GM12865 (cell line): ENCODE measurements around the gene EGFL7.

ENCODE experiments used
- DNase-seq: peaks from one replicate; pipeline ENCODE4 v3.0.0; 2010; ENCODE audit warnings: low read depth
- H3K4me3 ChIP-seq: 2 replicates; pipeline ENCODE4 v1.5.1; 2011; ENCODE audit warnings: mild to moderate bottlenecking, low read depth, low read length, control low read depth
- CTCF ChIP-seq: IDR thresholded peaks from 2 replicates; pipeline ENCODE4 v1.5.1; 2011; ENCODE audit warnings: low read length, control low read depth, low read depth, inconsistent platforms; ENCODE audit not compliant: insufficient read depth; ENCODE audit errors: missing control alignments

Gene EGFL7

DNA sequence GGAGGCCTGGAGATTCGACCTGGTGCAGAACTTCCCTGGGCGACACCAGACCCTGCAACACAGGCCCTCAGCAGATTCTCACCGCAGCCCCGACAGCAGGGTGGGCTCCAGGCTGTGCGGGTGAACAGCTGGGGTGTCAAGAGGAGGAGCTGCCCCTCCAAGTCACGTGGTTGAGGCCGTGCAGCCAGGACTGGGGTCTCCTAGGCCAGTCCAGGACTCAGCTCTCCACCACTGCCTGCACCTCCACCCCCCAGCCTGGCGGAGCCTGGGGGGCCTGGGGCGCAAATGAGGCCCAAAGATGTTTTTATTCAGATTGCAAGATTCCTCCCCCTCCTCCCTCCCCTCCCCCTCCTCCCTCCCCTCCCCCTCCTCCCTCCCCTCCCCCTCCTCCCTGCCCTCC is 33.8 kb downstream of the EGFL7 start:
- H3K4me3 ChIP-seq = no peak overlapping the region
- TF ChIP-seq CTCF = no peak
- no peak for DNase-seq

DNA sequence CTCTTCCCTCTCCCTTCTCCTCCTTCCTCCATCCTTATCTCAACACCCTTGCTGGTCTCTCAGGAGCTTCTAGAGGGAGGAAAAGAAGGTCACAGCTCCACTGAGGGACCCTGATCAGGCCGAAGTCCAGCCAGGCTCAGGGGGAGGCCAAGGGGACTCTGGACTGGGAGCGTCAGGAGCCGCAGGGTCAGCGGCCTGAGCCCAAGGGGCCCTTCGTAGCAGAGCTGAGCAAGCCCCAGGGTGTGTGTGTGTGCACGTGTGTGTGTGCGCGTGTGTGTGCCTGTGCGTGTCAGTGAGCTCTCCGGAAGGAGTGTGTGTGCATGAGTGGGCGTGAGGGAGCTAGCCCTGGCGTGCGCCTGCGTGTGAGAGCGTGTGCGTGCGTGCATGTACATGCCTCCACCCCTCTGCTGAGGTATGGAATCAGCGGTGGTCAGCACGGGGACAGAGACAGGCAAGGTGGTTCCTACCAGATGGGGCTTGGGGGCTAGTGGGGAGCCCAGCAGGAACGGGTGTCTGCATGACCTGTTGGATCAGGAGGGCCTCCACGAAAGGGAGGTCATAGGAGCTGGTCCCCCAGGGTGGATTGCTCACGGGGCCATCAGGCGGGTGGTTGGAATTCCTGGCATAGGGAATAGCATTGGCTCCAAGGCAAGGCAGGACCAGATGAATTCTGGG is 34.6 kb downstream of the EGFL7 start:
- no peak for DNase-seq
- H3K4me3 ChIP-seq = no peak overlapping the region
- no peak for TF ChIP-seq CTCF

- TF ChIP-seq CTCF = no peak
- no peak for DNase-seq
- H3K4me3 ChIP-seq = no peak overlapping the region
These were observed 35.3 kb downstream of the EGFL7 start for GRCh38 chr9:136697821-136698526.

DNA sequence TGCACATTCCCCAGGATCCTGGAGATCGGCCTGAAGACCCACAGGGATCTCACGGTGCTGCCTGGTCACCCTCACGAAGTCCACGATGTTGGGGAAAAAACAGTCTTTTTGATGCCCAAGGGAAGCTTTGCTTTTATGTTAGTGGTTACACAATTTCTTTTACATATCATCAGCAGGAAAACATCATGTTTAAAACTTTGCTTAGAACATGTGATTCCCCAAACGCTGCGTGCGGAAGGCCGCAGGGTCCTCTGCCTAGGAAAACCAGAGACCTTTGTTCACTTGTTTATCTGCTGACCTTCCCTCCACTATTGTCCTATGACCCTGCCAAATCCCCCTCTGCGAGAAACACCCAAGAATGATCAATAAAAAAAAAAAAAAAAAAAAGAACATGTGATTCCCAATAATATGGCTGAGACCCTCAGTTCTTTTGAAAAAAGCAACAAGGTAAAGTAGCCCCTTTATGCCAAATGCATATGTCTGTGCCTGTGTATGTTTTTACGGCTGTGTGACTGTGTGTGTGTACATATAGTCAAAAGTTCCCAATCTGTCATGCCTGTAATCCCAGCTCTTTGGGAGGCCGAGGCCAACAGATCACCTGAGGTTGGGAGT is 36.0 kb downstream of the EGFL7 start:
- no peak for TF ChIP-seq CTCF
- DNase-seq = no peak
- H3K4me3 ChIP-seq = no peak overlapping the region

DNA sequence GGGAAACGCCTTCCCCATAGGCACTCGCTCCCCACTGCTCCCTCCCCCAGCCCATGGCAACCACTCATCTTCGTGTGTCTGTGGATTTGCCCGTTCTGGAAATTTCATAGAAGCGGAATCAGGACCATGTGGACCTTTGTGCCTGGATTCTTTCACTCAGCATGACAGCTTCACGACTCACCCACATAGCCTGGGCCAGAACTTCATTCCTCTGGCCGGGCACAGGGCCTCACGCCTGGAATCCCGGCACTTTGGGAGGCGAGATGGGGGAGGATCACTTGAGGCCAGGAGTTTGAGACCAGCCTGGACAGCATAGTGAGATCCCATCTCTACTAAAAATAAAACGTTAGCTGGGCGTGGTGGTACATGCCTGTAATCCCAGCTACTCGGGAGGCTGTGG is 37.6 kb downstream of the EGFL7 start:
- no peak for DNase-seq
- TF ChIP-seq CTCF = no peak
- no peak overlapping the region for H3K4me3 ChIP-seq

GRCh38 chr9:136700959-136701667 is 38.4 kb downstream of the EGFL7 start:
- DNase-seq = peak; percentile 78
- H3K4me3 ChIP-seq = peak overlapping the region; percentile 40

More at GRCh38 chr9:136700959-136701667, 38.4 kb downstream of the EGFL7 start:
- TF ChIP-seq CTCF = no peak
